GM12873 (cell line): ENCODE measurements around the gene DHX9.

Source experiments
- TF ChIP-seq, protein P1 (sequence below): IDR thresholded peaks from 2 replicates; pipeline ENCODE4 v1.5.1; 2012; ENCODE audit warnings: low read depth, mild to moderate bottlenecking, moderate library complexity, low read length, control low read depth; ENCODE audit not compliant: insufficient read depth; ENCODE audit errors: missing control alignments

DHX9 gene

DNA sequence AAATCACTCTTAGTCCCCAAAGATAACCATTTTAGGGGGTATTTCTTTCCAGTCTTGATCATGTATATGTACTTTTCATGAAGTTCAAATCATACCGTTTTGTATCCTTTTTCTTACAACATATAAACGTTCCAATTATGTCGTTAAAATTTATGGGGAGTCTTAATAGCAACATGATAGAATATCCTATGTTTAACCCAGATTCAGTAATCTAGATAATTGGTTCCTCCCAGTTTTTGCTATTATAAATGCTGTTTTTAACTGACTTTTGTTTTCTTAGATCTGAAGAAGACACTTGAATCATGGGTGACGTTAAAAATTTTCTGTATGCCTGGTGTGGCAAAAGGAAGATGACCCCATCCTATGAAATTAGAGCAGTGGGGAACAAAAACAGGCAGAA lies 3.1 kb downstream of the DHX9 start:
- TF ChIP-seq, protein P1, sequence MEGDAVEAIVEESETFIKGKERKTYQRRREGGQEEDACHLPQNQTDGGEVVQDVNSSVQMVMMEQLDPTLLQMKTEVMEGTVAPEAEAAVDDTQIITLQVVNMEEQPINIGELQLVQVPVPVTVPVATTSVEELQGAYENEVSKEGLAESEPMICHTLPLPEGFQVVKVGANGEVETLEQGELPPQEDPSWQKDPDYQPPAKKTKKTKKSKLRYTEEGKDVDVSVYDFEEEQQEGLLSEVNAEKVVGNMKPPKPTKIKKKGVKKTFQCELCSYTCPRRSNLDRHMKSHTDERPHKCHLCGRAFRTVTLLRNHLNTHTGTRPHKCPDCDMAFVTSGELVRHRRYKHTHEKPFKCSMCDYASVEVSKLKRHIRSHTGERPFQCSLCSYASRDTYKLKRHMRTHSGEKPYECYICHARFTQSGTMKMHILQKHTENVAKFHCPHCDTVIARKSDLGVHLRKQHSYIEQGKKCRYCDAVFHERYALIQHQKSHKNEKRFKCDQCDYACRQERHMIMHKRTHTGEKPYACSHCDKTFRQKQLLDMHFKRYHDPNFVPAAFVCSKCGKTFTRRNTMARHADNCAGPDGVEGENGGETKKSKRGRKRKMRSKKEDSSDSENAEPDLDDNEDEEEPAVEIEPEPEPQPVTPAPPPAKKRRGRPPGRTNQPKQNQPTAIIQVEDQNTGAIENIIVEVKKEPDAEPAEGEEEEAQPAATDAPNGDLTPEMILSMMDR: no peak

DNA sequence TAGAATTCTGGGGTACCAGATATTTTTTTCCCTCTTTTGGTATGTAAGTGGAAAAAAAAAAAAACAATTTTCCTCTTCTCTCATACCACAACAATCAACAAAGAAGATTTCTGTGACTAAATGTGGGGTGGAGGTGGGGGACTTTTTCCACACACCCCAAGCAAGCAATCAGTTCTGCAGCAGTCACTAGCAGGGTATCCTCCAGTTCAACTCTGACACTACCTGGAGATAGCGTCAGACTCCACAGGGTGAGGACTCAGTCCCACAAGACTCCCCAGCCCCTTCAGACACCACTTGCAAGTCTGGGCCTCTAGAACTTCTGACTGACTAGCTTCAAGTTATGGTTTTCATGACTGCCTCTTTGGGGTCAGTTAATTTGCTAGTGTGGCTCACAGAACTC lies 6.2 kb downstream of the DHX9 start:
- TF ChIP-seq, protein P1: no peak

DNA sequence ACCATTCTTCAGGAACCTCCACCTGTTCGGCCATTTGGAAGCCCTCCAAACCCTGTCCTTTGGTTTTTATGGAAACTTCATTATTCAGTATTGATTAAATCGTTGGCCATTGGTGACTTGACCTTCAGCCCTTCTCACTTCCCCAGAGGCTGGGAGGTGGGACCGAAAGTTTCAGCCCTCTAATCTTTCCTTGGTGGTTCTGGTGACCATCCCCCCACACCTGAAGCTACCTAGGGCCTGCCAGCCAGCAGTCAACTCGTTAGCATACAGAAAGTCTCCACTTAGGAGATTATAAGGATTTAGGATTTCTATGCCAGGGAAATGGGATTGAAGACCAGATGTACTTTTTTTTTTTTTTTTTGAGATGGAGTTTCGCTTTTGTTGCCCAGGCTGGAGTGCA lies 6.7 kb downstream of the DHX9 start:
- TF ChIP-seq, protein P1: no peak

DNA sequence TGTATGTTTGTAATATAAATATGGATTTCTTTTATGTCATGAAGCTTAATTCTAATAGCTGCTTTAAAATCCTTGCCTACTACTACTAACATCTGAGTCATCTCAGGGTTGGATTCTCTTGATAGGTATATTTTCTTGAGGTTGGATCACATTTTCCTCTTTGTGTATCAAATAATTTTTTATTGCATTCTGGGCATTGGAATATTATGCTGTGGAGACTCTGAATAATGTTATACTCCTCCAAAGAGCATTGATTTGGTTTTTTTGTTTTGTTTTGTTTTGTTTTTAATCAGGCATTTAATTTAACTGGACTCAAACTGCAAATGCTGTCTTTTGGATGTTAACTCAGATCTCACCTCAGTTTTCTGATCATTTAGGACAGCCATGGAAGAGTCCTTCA lies 8.0 kb downstream of the DHX9 start:
- TF ChIP-seq, protein P1: no peak

DNA sequence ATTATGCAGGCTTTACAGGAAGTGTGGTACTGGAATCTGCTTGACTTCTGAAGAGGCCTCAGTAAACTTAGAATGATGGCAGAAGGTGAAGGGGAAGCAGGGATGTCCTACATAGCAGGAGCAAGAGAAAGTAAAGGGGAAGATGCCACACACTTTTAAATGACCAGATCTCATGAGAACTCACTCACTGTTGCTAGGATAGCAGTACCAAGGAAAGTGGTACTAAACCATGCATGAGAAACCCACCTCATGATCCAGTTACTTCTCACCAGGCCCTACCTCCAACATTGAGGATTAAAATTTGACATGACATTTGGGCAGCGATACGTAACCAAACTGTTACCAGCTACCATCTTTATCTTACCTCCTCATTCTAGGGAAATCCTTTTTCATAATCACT lies 9.6 kb downstream of the DHX9 start:
- TF ChIP-seq, protein P1: no peak

DNA sequence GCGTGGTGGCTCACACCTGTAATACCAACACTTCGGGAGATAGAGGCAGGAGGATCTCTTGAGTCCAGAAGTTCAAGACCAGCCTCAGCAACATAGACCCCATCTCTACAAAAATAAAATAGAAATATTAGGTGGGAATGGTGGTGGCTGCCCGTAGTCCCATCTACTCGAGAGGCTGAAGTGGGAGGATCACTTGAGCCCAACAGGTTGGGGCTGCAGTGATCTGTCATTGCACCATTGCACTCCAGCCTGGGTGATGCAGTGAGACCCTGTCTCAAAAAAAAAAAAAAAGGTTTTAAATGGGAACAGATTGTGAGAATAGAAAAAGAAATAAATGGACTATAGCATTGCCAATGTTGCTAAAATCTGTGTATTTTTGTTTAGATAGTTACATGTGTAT lies 11.2 kb downstream of the DHX9 start:
- TF ChIP-seq, protein P1: no peak

DNA sequence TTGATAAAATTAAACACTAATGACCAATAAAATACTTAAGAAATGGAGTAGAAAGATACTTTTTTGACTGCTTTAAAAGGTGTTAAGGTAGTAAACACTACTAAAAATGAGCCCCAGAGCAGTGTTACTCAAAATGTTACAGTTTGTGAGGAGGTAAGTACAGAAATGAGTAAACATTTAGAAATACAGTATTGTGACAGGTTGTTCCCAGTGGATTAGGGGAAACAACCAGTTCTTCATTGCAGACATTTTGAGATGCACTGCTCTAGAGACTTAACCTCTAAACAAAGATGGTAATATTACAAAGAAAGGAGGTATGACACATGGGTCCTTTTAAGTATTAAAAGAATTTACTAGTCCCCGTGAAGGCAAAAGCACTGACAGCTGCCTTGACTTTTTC lies 12.7 kb downstream of the DHX9 start:
- TF ChIP-seq, protein P1: no peak
